HG03159 (cell line): ENCODE measurements around the gene ACAP3.

Experiments
- ATAC-seq: cut with Tn5 transposase; IDR thresholded peaks from one replicate; pipeline ENCODE4 v1.9.1; 2021; ENCODE audit warnings: mild to moderate bottlenecking, moderate library complexity; ENCODE audit not compliant: unreplicated experiment

Gene ACAP3

GRCh38 chr1:1246577-1247340 lies 61.0 kb downstream of the ACAP3 start, which contains the start of gene C1QTNF12:
Gene C1QTNF12 (minus strand): TSS chr1:1246722. CDS start chr1:1246690, 32 bp downstream.
- no peak for ATAC-seq

GRCh38 chr1:1245817-1246576 lies 61.7 kb downstream of the ACAP3 start:
- no peak for ATAC-seq

GRCh38 chr1:1245178-1245816 lies 62.4 kb downstream of the ACAP3 start:
- no peak for ATAC-seq

- ATAC-seq: no peak
Observed at GRCh38 chr1:1244192-1244811, 63.4 kb downstream of the ACAP3 start.

GRCh38 chr1:1243807-1244191 lies 63.9 kb downstream of the ACAP3 start:
- ATAC-seq: no peak

- no peak for ATAC-seq
Observed at GRCh38 chr1:1243266-1243660, 64.5 kb downstream of the ACAP3 start.

- ATAC-seq: no peak
Observed at GRCh38 chr1:1242461-1243265, 65.1 kb downstream of the ACAP3 start.
